CD14-positive monocyte (primary cell): ENCODE measurements around the gene CLEC18A. TPM values are rescaled to one million over a fixed set of nuclear protein-coding genes. Genes with fewer than 3 reads are reported as not detected.
"Not testable (repeated sequence)": the region's sequence is repeated elsewhere in the genome, so short reads cannot be mapped to it uniquely, and the experiment has no call there.

ENCODE experiments used
- DNase-seq, 3 donors: peaks; one replicate each; pipeline ENCODE4 v3.0.0-alpha.2; 2011 to 2022
- H2AFZ ChIP-seq: 2 replicates; pipeline ENCODE4 v1.6.0; 2012; ENCODE audit warnings: mild to moderate bottlenecking, low read depth, low read length, inconsistent platforms; ENCODE audit not compliant: insufficient read depth, poor library complexity, severe bottlenecking
- H3K27ac ChIP-seq, 2 donors: 1 replicate in 1 of 2; 2 replicates in 1 of 2; pipeline ENCODE4 v1.5.1; 2012 to 2013; ENCODE audit warnings: low read length in 2 of 2, control low read depth in 1 of 2, inconsistent platforms in 1 of 2, low read depth in 1 of 2, mild to moderate bottlenecking in 1 of 2
- H3K27me3 ChIP-seq, 2 donors: one replicate each; pipeline versions ENCODE4 v1.6.0 to v1.6.1; 2011 to 2013; ENCODE audit warnings: low read length in 2 of 2; ENCODE audit not compliant: control insufficient read depth in 2 of 2, insufficient read depth in 2 of 2
- H3K36me3 ChIP-seq, 2 donors: replicated peaks in 1 of 2; 1 replicate in 1 of 2; 2 replicates in 1 of 2; pipeline versions ENCODE4 v1.5.1 to v1.6.1; 2012 to 2013; ENCODE audit warnings: low read length in 2 of 2, control low read depth in 1 of 2, inconsistent platforms in 1 of 2, mild to moderate bottlenecking in 1 of 2; ENCODE audit not compliant: insufficient read depth in 2 of 2, control insufficient read depth in 1 of 2
- H3K4me1 ChIP-seq, 2 donors: 1 replicate in 1 of 2; 2 replicates in 1 of 2; pipeline versions ENCODE4 v1.5.1 to v1.6.1; 2012 to 2013; ENCODE audit warnings: low read length in 2 of 2, control low read depth in 1 of 2, inconsistent platforms in 1 of 2, mild to moderate bottlenecking in 1 of 2, moderate library complexity in 1 of 2; ENCODE audit not compliant: insufficient read depth in 2 of 2, control insufficient read depth in 1 of 2
- H3K4me2 ChIP-seq: replicated peaks from 2 replicates; pipeline ENCODE3; 2012; ENCODE audit warnings: low read length, moderate library complexity, mild to moderate bottlenecking; ENCODE audit not compliant: poor library complexity, severe bottlenecking; ENCODE audit errors: extremely low read depth
- H3K4me3 ChIP-seq, 3 experiments: fragments of 200-600 bp in 1 of 3; sonication (generic) in 1 of 3; replicated peaks in 1 of 3; 1 replicate in 2 of 3; 2 replicates in 1 of 3; pipeline ENCODE4 v1.5.1; 2011 to 2013; ENCODE audit warnings: low read length in 3 of 3, mild to moderate bottlenecking in 3 of 3, control low read depth in 2 of 3, low read depth in 2 of 3, inconsistent platforms in 1 of 3, moderate library complexity in 1 of 3
- H3K79me2 ChIP-seq: 2 replicates; pipeline ENCODE4 v1.6.0; 2012; ENCODE audit warnings: mild to moderate bottlenecking, control low read depth, inconsistent platforms, low read length, moderate library complexity; ENCODE audit not compliant: insufficient read depth
- H3K9ac ChIP-seq: 2 replicates; pipeline ENCODE4 v1.6.0; 2017; ENCODE audit warnings: low read length, mild to moderate bottlenecking; ENCODE audit not compliant: insufficient read depth, poor library complexity, severe bottlenecking
- H3K9me3 ChIP-seq, 2 donors: replicated peaks in 1 of 2; 1 replicate in 1 of 2; 2 replicates in 1 of 2; pipeline versions ENCODE4 v1.5.1 to v1.6.1; 2012 to 2013; ENCODE audit warnings: low read length in 2 of 2, control low read depth in 1 of 2; ENCODE audit not compliant: control insufficient read depth in 1 of 2, insufficient read depth in 1 of 2
- H4K20me1 ChIP-seq: 2 replicates; pipeline ENCODE4 v1.6.0; 2012; ENCODE audit warnings: mild to moderate bottlenecking, low read length, control low read depth, moderate library complexity; ENCODE audit not compliant: insufficient read depth
- H3K27ac Mint-ChIP-seq, 7 donors: one replicate each; pipeline ENCODE4 v1.8.0; 2020; ENCODE audit warnings: mild to moderate bottlenecking in 7 of 7, mixed read lengths in 7 of 7, moderate library complexity in 6 of 7, inconsistent platforms in 2 of 7
- H3K27me3 Mint-ChIP-seq, 3 donors: one replicate each; pipeline ENCODE4 v1.8.0; 2021 to 2022; ENCODE audit warnings: low read depth in 3 of 3, mild to moderate bottlenecking in 3 of 3, mixed read lengths in 3 of 3, moderate library complexity in 3 of 3, inconsistent platforms in 1 of 3
- H3K36me3 Mint-ChIP-seq, 2 donors: one replicate each; pipeline ENCODE4 v1.8.0; 2020; ENCODE audit warnings: mixed read lengths in 2 of 2, inconsistent platforms in 1 of 2, mild to moderate bottlenecking in 1 of 2
- H3K4me1 Mint-ChIP-seq: one replicate; pipeline ENCODE4 v1.8.0; 2020; ENCODE audit warnings: mild to moderate bottlenecking, mixed read lengths
- H3K4me3 Mint-ChIP-seq, 2 donors: one replicate each; pipeline ENCODE4 v1.8.0; 2020; ENCODE audit warnings: mild to moderate bottlenecking in 2 of 2, mixed read lengths in 2 of 2, moderate library complexity in 1 of 2
- H3K9me3 Mint-ChIP-seq, 7 donors: one replicate each; pipeline ENCODE4 v1.8.0; 2020 to 2022; ENCODE audit warnings: mixed read lengths in 7 of 7, mild to moderate bottlenecking in 6 of 7, moderate library complexity in 6 of 7, inconsistent platforms in 2 of 7
- WGBS: methylation state at CpG from one replicate; pipeline ENCODE4 v1.1.5; 2013; ENCODE audit warnings: missing lambda C conversion rate; ENCODE audit not compliant: insufficient coverage; 5-methylcytosine and 5-hydroxymethylcytosine counted together
- intact Hi-C, 2 donors: fragments of 100-400 bp; cut with micrococcal nuclease; formaldehyde crosslinking; loops; one replicate each; pipeline versions ENCODE4 v1.15.0 to v1.15.1; 2023
- polyA plus RNA-seq, 3 donors: library from polyadenylated mRNA; depleted of rRNA in 1 of 3; unstranded in 2 of 3; stranded (reverse) in 1 of 3; fragments of 300-500 nt in 2 of 3; fragments of >200 nt in 1 of 3; fragmentation: Illumina TruSeq in 2 of 3; gene quantifications; 1 replicate in 2 of 3; 2 replicates in 1 of 3; pipeline ENCODE4 v1.2.3, GENCODE V29; 2012 to 2021

CLEC18A gene
- polyA plus RNA-seq, 3 donors = 2.7 TPM; not detected in 2

- H3K4me2 ChIP-seq, intact Hi-C loops, H3K9ac ChIP-seq, H2AFZ ChIP-seq, H3K4me1 Mint-ChIP-seq, H3K27me3 ChIP-seq, H3K4me1 ChIP-seq, H3K27ac Mint-ChIP-seq, H3K4me3 Mint-ChIP-seq, H4K20me1 ChIP-seq, H3K36me3 Mint-ChIP-seq, H3K27me3 Mint-ChIP-seq, H3K36me3 ChIP-seq, H3K4me3 ChIP-seq, H3K79me2 ChIP-seq, DNase-seq, H3K9me3 ChIP-seq, H3K27ac ChIP-seq, H3K9me3 Mint-ChIP-seq: not testable (repeated sequence)
- no CpG with 5 or more reads among the region's 13 CpGs for WGBS
Measured at GRCh38 chr16:69954241-69954640, 3.1 kb downstream of the CLEC18A start.

- H3K27me3 Mint-ChIP-seq, H4K20me1 ChIP-seq, H3K4me1 Mint-ChIP-seq, H3K4me1 ChIP-seq, H3K4me3 Mint-ChIP-seq, H3K27ac Mint-ChIP-seq, H3K9me3 Mint-ChIP-seq, H3K27ac ChIP-seq, H3K79me2 ChIP-seq, H2AFZ ChIP-seq, H3K9ac ChIP-seq, H3K4me2 ChIP-seq, H3K4me3 ChIP-seq, DNase-seq, H3K27me3 ChIP-seq, H3K9me3 ChIP-seq, H3K36me3 ChIP-seq, intact Hi-C loops, H3K36me3 Mint-ChIP-seq: not testable (repeated sequence)
- no CpG with 5 or more reads among the region's 9 CpGs for WGBS
Measured at GRCh38 chr16:69963312-69963711, 12.2 kb downstream of the CLEC18A start.

- H3K79me2 ChIP-seq, H3K4me1 Mint-ChIP-seq, H3K36me3 Mint-ChIP-seq, H4K20me1 ChIP-seq, H3K9ac ChIP-seq, H3K27ac ChIP-seq, H3K27me3 Mint-ChIP-seq, H3K4me1 ChIP-seq, H3K9me3 Mint-ChIP-seq, H3K36me3 ChIP-seq, H2AFZ ChIP-seq, H3K27ac Mint-ChIP-seq, H3K4me2 ChIP-seq, H3K27me3 ChIP-seq, H3K9me3 ChIP-seq, intact Hi-C loops, DNase-seq: not testable (repeated sequence)
- WGBS = 0% methylated on average over 12 of the region's 68 CpGs
- peak overlapping the region; percentile 66 to 75 for H3K4me3 Mint-ChIP-seq
- H3K4me3 ChIP-seq = peak overlapping the region in 1 of 3 experiments; percentile 24
Measured at GRCh38 chr16:69964960-69965660, 14.0 kb downstream of the CLEC18A start.

GRCh38 chr16:69965661-69966054, 14.5 kb downstream of the CLEC18A start:
- intact Hi-C loops, H3K9me3 ChIP-seq, H4K20me1 ChIP-seq, H3K27ac ChIP-seq, H3K27me3 Mint-ChIP-seq, H3K27me3 ChIP-seq, H3K9ac ChIP-seq, H3K36me3 Mint-ChIP-seq, H3K4me2 ChIP-seq, H3K4me1 Mint-ChIP-seq, H2AFZ ChIP-seq, H3K4me3 ChIP-seq, H3K9me3 Mint-ChIP-seq, DNase-seq, H3K79me2 ChIP-seq, H3K27ac Mint-ChIP-seq, H3K4me1 ChIP-seq, H3K36me3 ChIP-seq: not testable (repeated sequence)
- WGBS = no CpG with 5 or more reads among the region's 24 CpGs
- H3K4me3 Mint-ChIP-seq = peak overlapping the region in 1 of 2 donors; percentile 27
